ENCODE results near the gene SPTB. TPM values are rescaled to one million over a fixed set of nuclear protein-coding genes. Genes with fewer than 3 reads are reported as not detected.

The SPTB gene
- total and polyA plus RNA-seq, 10 of the 15 experiments (the other 5 are each of a cell fraction or from before 2014, with no cell fraction given), result under 0.01 to 0.04 (median 0.02) TPM; not detected in 4

DNA sequence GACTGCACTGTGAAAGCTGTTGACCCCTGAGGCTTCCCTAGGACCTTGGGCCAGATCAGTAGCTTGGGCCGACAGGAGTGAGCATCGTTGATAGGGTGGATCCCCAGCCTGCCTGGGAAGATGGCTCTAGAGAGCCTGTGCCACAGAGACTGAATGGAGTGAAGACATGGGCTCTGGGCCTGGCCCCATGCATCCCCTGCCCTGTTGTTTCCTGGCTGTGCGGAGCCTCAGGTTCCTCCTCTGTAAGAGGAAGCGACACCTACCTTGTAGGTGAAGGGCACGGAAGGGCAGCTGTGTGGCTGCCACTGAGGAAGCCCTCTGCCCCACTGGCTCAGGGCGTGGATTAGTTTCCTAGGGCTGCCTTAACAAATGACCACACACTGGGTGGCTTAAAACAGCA is 151.6 kb downstream of the SPTB start (continued):
- TF ChIP-seq, protein P1, sequence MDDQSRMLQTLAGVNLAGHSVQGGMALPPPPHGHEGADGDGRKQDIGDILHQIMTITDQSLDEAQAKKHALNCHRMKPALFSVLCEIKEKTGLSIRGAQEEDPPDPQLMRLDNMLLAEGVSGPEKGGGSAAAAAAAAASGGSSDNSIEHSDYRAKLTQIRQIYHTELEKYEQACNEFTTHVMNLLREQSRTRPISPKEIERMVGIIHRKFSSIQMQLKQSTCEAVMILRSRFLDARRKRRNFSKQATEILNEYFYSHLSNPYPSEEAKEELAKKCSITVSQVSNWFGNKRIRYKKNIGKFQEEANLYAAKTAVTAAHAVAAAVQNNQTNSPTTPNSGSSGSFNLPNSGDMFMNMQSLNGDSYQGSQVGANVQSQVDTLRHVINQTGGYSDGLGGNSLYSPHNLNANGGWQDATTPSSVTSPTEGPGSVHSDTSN (IDR thresholded peaks at IDR 0.05; ENCODE audit: insufficient replicate concordance, low read depth, low read length), result no peak
- TF ChIP-seq MYC (IDR thresholded peaks at IDR 0.05; ENCODE audit: insufficient read depth, insufficient read length, insufficient replicate concordance, low read length, severe bottlenecking), result no peak

DNA sequence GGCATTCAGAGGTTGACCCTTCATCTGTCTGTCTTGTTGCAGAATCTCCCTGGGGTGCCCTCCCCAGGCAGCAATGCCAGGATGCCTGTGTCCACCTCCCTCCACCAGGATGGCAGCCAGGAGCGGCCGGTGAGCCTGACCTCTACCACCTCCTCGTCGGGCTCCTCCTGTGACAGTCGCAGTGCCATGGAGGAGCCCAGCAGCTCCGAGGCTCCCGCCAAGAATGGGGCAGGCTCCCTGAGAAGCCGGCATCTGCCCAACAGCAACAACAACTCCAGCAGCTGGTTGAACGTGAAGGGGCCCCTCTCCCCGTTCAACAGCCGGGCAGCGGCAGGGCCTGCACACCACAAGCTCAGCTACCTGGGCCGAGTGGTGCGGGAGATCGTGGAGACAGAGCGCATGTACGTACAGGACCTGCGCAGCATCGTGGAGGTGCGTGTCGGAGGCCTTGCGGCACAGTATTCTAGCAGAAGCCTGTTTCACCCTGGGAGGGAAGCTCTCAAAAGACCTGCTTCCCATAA is 152.1 kb downstream of the SPTB start:
- POLR2A ChIA-PET, result no interaction called here
- no peak for TF ChIP-seq KLF5 (IDR thresholded peaks at IDR 0.05; ENCODE audit: partially characterized antibody)
- TF ChIP-seq, protein P2, sequence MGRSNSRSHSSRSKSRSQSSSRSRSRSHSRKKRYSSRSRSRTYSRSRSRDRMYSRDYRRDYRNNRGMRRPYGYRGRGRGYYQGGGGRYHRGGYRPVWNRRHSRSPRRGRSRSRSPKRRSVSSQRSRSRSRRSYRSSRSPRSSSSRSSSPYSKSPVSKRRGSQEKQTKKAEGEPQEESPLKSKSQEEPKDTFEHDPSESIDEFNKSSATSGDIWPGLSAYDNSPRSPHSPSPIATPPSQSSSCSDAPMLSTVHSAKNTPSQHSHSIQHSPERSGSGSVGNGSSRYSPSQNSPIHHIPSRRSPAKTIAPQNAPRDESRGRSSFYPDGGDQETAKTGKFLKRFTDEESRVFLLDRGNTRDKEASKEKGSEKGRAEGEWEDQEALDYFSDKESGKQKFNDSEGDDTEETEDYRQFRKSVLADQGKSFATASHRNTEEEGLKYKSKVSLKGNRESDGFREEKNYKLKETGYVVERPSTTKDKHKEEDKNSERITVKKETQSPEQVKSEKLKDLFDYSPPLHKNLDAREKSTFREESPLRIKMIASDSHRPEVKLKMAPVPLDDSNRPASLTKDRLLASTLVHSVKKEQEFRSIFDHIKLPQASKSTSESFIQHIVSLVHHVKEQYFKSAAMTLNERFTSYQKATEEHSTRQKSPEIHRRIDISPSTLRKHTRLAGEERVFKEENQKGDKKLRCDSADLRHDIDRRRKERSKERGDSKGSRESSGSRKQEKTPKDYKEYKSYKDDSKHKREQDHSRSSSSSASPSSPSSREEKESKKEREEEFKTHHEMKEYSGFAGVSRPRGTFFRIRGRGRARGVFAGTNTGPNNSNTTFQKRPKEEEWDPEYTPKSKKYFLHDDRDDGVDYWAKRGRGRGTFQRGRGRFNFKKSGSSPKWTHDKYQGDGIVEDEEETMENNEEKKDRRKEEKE (IDR thresholded peaks at IDR 0.05), result no peak
- TF ChIP-seq EGR1 (IDR thresholded peaks at IDR 0.05; ENCODE audit: borderline replicate concordance in 1 of 2, low read depth in 2 of 2, low read length in 2 of 2), result no peak
- TF ChIP-seq CBX5 (IDR thresholded peaks at IDR 0.05; ENCODE audit: low read depth), result no peak
- TF ChIP-seq KAT2A (conservative IDR thresholded peaks at IDR 0.05; ENCODE audit: control insufficient read depth, low read depth, low read length), result no peak
- no peak for TF ChIP-seq POLR2AphosphoS5 (IDR thresholded peaks at IDR 0.05; ENCODE audit: low read length)
- TF ChIP-seq MYB (IDR thresholded peaks at IDR 0.05; ENCODE audit: borderline replicate concordance, low read depth, low read length), result no peak
- no peak for TF ChIP-seq ZNF24 (IDR thresholded peaks at IDR 0.05)
- TF ChIP-seq RCOR1 (conservative IDR thresholded peaks at IDR 0.05; ENCODE audit: low read depth, low read length), result no peak
- TF ChIP-seq IKZF2 (IDR thresholded peaks at IDR 0.05), result no peak
- TF ChIP-seq EP300 (IDR thresholded peaks at IDR 0.05; ENCODE audit: borderline replicate concordance in 1 of 2, control insufficient read depth in 1 of 2, low read depth in 2 of 2, low read length in 2 of 2), result no peak
- TF ChIP-seq, protein P3, sequence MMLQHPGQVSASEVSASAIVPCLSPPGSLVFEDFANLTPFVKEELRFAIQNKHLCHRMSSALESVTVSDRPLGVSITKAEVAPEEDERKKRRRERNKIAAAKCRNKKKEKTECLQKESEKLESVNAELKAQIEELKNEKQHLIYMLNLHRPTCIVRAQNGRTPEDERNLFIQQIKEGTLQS (IDR thresholded peaks at IDR 0.05; ENCODE audit: borderline replicate concordance, extremely low read depth, low read depth, low read length), result no peak
- no peak for TF ChIP-seq DPF2 (IDR thresholded peaks at IDR 0.05)
- TF ChIP-seq NFYA (IDR thresholded peaks at IDR 0.05; ENCODE audit: borderline replicate concordance, low read depth, low read length), result no peak

More for the DNA sequence above, 152.1 kb downstream of the SPTB start:
- no TSS peak for BruUV-seq (replicated peaks)
- H3K36me3 ChIP-seq (ENCODE audit: control insufficient read depth in 2 of 2, insufficient read depth in 2 of 2, low read length in 1 of 2), result no peaks in the 10 kb centered on the region
- H3K4me3 ChIP-seq, result no peak overlapping the region
- SMC1A ChIA-PET (ENCODE audit: uncharacterized antibody, unreplicated experiment), result no interaction called here
- H3K4me1 ChIP-seq (ENCODE audit: control insufficient read depth, insufficient read depth, low read length), result no peaks in the 10 kb centered on the region
- in situ Hi-C loops (cut with MboI) (no loop called here), intact Hi-C loops (cut with micrococcal nuclease; ENCODE audit: unreplicated experiment) (no loop called here)
- H3K27me3 ChIP-seq (replicated peaks in 1 of 2; ENCODE audit: control insufficient read depth in 2 of 2, insufficient read depth in 2 of 2, low read length in 1 of 2), result no peaks in the 10 kb centered on the region; a peak in 3 of 4 replicates
- no peaks in the 10 kb centered on the region for H3K79me2 ChIP-seq (ENCODE audit: control insufficient read depth, insufficient read depth, low read length)
- H3K4me2 ChIP-seq (ENCODE audit: control insufficient read depth, insufficient read depth), result no peak overlapping the region
- RAD21 ChIA-PET (ENCODE audit: unreplicated experiment), result no interaction called here
- no peak overlapping the region for H2AFZ ChIP-seq (ENCODE audit: control insufficient read depth, low read depth, low read length)
- CTCF ChIA-PET, result interaction anchor here (1.1 kb wide), 1 partner anchor 241 kb away, joined by 3 read pairs; no protein-coding TSS in a partner anchor
- no peak overlapping the region for H3K9ac ChIP-seq (ENCODE audit: control insufficient read depth, insufficient read depth, low read length)
- FAIRE-seq (no peak), DNase-seq (ENCODE audit: low read depth, low spot score) (no peak), ATAC-seq (no peak)
- H3K9me3 ChIP-seq (replicated peaks; ENCODE audit: control insufficient read depth, insufficient read depth, low read length), result no peaks in the 10 kb centered on the region
- no peak overlapping the region for H3K27ac ChIP-seq (ENCODE audit: control insufficient read depth, insufficient read depth)
- WGBS (ENCODE audit: insufficient coverage, insufficient replicate concordance, low lambda C conversion rate, missing lambda C conversion rate), result 68% methylated on average over 22 of the region's 22 CpGs
- H4K20me1 ChIP-seq (ENCODE audit: control insufficient read depth, insufficient read depth), result no peaks in the 10 kb centered on the region
